NB4 (cell line): ENCODE measurements around the gene RPE.

Experiments
- DNase-seq: peaks from one replicate; pipeline ENCODE4 v3.0.0; 2010; ENCODE audit warnings: low read depth
- H3K4me3 ChIP-seq: one replicate; pipeline ENCODE4 v1.5.1; 2011; ENCODE audit warnings: mild to moderate bottlenecking, low read depth, low read length, moderate library complexity
- CTCF ChIP-seq: IDR thresholded peaks from one replicate; pipeline ENCODE4 v1.5.1; 2012; ENCODE audit warnings: low read depth, low read length
- MAX ChIP-seq: IDR thresholded peaks from 2 replicates; pipeline ENCODE4 v1.6.1; 2011; ENCODE audit warnings: low read depth, low read length
- MYC ChIP-seq: IDR thresholded peaks from 2 replicates; pipeline ENCODE4 v1.6.1; 2011; ENCODE audit warnings: low read depth, low read length
- POLR2A ChIP-seq: IDR thresholded peaks from 2 replicates; pipeline ENCODE4 v1.6.1; 2011; ENCODE audit warnings: mild to moderate bottlenecking; ENCODE audit not compliant: insufficient read length; ENCODE audit errors: extremely low read depth

Gene RPE

GRCh38 chr2:210009896-210010295 is 7.5 kb downstream of the RPE start:
- TF ChIP-seq MYC (no peak), CTCF (no peak), MAX (no peak), POLR2A (no peak)
- H3K4me3 ChIP-seq = no peak overlapping the region
- no peak for DNase-seq

- DNase-seq = no peak
- TF ChIP-seq CTCF = no peak
- TF ChIP-seq MAX = no peak
- no peak for TF ChIP-seq POLR2A
- TF ChIP-seq MYC = no peak
These were observed 17.7 kb downstream of the RPE start for GRCh38 chr2:210020138-210020537.

GRCh38 chr2:210022824-210023223 is 20.4 kb downstream of the RPE start:
- H3K4me3 ChIP-seq = no peak overlapping the region
- TF ChIP-seq POLR2A = no peak
- TF ChIP-seq MYC = no peak
- no peak for TF ChIP-seq MAX
- no peak for TF ChIP-seq CTCF
- no peak for DNase-seq

More at GRCh38 chr2:210020138-210020537, 17.7 kb downstream of the RPE start:
- H3K4me3 ChIP-seq = no peak overlapping the region

GRCh38 chr2:210027608-210028007 is 25.2 kb downstream of the RPE start:
- TF ChIP-seq MYC = no peak
- no peak for DNase-seq
- H3K4me3 ChIP-seq = no peak overlapping the region

- DNase-seq = no peak
- H3K4me3 ChIP-seq = no peak overlapping the region
- no peak for TF ChIP-seq MAX
- no peak for TF ChIP-seq POLR2A
- no peak for TF ChIP-seq MYC
These were observed 25.7 kb downstream of the RPE start for GRCh38 chr2:210028178-210028577.

- no peak overlapping the region for H3K4me3 ChIP-seq
- TF ChIP-seq MYC (no peak), POLR2A (no peak), MAX (no peak), CTCF (no peak)
These were observed 31.7 kb downstream of the RPE start for GRCh38 chr2:210034087-210034683.

GRCh38 chr2:210035679-210036078 is 33.2 kb downstream of the RPE start:
- no peak for TF ChIP-seq MYC
- no peak for TF ChIP-seq CTCF
- TF ChIP-seq POLR2A = no peak
- TF ChIP-seq MAX = no peak
- no peak overlapping the region for H3K4me3 ChIP-seq
- DNase-seq = no peak

More at GRCh38 chr2:210034087-210034683, 31.7 kb downstream of the RPE start:
- DNase-seq = no peak
